Tibial nerve (tissue), 4 donors: Measurements from ENCODE around the gene TMEM120B.

Source experiments
- CTCF ChIP-seq, 5 experiments: fragments of 200-600 bp in 3 of 5; fragments of 450-650 bp in 2 of 5; sonication (generic) in 3 of 5; IDR thresholded peaks; one replicate each; pipeline ENCODE4 v1.5.1; 2016 to 2019; ENCODE audit warnings: antibody characterized with exemption in 5 of 5, mild to moderate bottlenecking in 3 of 5, moderate library complexity in 2 of 5
- EP300 ChIP-seq, 2 donors: sonication (generic); formaldehyde crosslinking; IDR thresholded peaks; one replicate each; pipeline ENCODE4 v1.6.1; 2017; ENCODE audit warnings: antibody characterized with exemption in 2 of 2, mild to moderate bottlenecking in 1 of 2
- POLR2A ChIP-seq, 2 donors: fragments of 450-650 bp; IDR thresholded peaks; one replicate each; pipeline ENCODE4 v1.6.1; 2017; ENCODE audit warnings: antibody characterized with exemption in 2 of 2, mild to moderate bottlenecking in 2 of 2, moderate library complexity in 2 of 2

GRCh38 chr12:121792607-121793439 lies 80.3 kb downstream of the TMEM120B start:
- TF ChIP-seq CTCF (IDR thresholded peaks at IDR 0.05), result no peak
- no peak for TF ChIP-seq POLR2A (IDR thresholded peaks at IDR 0.05)
- no peak for TF ChIP-seq EP300 (IDR thresholded peaks at IDR 0.05)
